ENCODE results near the gene ACTR2.

ACTR2 gene

DNA sequence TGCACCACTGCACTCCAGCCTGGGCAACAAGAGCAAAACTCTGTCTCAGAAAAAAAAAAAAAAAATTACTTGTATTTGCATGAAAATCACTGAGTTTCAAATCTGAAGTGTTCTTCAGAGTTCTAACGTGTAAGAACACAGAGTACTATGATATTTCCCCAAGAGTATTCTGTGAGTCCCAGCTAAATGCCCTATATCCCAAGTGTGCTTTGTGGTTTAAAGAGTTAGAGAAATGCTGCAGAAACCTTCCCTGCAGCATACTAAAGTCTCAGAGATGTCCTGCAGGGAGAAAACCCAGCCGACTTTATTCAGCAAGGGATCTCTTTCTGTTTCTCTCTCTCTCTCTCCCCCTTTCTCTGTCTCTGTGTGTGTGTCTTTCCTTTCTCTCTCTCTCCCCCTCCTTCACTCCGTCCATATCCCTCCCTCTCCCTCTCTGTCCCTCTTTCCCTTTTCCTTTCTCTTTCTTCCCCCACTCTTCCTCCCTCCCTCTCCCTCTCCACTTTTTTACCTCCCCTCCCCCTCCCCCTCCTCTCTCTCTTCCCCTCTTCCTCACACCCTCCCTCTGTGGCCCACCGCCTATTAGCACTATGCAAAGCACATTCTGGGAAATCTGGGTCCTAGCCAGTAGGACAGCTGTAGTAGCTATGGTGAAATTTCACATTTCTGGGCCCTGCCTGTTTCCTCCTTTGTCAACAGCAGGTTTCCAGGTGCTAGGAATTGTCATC, 54.2 kb downstream of the ACTR2 start:
- DNase-seq (ENCODE audit: low spot score): no peak

DNA sequence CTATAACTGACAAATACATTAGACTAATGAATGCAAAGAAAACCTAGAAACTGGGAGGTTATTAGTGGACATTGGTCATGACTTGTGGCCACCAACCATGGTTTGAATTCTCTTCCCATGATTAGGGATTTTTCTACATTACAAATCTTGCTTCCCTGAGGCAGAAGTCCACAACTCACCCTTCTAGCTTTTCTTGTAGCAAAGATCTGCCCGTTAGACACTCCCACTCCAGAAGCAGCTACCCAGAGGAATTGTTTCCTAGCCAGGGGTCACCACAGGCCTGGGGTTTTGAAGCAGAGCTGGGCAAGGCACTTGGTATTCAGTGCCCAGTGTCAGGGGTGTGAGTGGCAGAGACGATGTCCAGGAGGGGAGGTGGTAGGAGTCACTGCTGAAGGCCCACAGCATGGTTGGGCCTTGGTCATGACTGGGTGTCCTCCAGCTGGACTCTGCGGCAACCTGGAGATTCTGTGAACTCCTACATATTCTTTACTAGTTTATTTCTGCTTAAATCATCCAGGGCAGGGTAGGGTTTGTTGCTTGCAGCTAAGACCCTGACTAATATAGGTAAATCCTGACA, 54.9 kb downstream of the ACTR2 start:
- no peak for DNase-seq (ENCODE audit: low spot score)

DNA sequence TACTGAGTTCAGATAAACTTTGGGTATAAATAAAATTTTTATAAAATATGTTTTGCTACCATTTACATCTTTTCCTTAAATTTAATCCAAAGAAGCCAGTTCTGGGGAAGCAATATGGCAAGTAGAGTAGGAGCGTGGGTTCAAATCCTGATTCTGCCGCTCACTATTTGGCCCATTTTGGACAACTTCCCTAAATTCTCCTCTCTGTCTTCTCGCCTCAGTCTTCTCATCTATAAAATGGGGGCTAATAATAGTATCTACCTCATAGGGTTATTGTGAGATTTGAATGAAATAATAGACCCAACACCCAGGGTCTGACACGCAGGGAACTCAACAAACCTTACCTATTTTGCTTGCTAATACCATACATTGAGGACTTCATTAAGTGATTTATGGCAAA, 59.7 kb downstream of the ACTR2 start:
- DNase-seq (ENCODE audit: low spot score): no peak

DNA sequence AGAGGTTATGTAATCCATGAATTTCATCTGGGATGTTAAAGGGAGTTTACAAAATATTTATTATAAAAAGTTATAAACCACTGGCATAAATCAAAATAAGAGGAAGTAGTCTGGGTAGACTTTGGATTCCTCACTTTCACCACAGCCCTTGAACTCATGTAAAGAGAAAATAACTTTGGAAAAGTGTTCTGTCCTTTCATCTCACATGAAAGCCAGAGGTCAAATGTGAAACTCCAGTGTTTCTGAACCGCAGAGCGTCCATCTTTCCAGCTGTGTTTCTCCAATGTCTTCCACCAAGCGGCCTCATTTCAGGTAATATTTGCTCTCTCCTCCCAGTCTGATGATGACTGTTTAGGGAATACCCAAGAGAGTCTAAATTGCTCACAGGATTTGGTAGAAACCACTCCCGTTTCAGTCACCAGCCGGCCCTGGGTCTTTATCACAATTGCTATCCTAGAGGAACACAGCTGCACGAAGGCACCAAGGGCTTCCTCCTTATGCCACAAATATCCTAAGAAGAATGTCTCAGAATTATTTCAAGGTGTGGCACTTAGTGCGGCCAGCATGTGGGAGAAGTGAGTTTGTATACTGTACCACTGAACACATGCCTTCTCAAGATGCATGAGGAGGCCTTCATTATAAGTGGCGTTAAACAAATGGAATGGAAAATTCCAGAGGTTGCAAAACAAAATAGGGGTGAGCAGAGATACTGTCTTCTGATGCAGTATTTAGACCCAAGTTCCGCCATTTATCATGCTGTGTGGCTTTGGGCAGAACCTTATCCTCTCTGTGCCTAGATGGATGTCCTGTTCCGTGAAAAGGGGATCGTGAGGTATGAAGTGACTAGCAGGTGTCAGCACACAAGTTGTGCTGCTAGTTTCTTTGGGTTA, 63.8 kb downstream of the ACTR2 start:
- DNase-seq (ENCODE audit: low spot score): no peak

DNA sequence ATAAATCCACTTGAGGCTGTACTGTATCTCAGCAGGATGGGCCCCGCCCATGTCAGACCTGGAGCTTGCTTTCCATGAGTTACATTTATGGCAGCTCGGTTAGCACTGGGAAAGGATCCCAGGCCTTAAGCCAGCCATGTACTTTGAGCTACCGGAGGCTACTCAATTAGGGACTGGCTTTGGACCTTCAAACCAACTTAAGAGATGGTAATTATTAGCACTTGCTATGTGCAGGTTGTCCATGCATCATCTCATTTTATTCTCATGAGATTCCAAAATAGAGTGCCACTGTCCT, 64.4 kb downstream of the ACTR2 start:
- DNase-seq (ENCODE audit: low spot score): no peak

DNA sequence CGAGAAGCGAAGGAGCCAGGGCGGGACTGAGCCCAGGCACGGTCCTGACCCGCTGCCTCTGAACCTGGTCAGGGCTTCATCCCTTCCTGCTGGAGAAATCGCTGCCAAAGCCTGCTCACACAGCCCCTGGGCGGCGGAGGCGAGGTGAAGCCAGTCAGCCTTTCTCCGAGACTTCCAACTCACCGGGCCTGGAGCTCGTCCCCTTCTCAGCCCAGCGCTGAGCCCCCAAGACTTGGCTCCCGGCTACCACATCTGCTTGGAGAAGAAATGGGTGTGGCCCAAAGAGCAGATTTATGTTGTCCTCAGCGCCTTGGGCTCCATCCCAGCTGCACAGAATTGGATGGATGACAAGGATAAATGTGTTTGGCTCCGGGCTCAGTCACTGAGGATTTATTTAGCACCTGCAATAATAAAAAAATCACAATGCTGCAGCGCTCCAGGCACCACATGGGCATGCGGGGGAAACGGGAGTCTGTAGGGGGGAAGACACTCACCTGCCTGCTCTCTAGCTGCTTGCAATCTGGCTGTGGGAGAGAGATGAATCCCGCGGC, 64.9 kb downstream of the ACTR2 start:
- no peak for DNase-seq (ENCODE audit: low spot score)

- DNase-seq (ENCODE audit: low spot score): no peak
Observed at GRCh38 chr2:65293376-65293775, 65.7 kb downstream of the ACTR2 start.

GRCh38 chr2:65294136-65294535, 66.5 kb downstream of the ACTR2 start:
- DNase-seq (ENCODE audit: low spot score): no peak

DNA sequence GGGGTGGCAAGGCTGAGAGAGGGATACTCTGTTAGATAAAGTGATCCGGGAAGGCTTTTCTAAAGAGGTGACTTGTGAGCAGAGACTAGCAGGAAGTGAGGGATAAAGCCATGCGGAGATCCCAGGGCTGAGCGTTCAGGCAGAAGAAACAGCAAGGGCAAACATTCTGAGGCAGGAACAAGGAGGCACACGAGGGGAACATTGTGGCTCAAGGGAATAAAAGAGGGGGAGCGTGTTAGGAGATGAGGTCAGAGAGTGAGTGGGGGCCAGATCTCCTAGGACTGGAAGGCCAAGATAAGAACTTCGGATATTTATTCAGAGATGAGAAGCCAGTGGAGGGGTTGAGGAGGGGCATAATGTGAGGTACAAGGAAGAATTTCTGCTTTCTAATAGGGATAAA, 67.1 kb downstream of the ACTR2 start:
- no peak for DNase-seq (ENCODE audit: low spot score)

- DNase-seq (ENCODE audit: low spot score): peak; percentile 25
Observed at GRCh38 chr2:65296971-65297370, 69.3 kb downstream of the ACTR2 start.

DNA sequence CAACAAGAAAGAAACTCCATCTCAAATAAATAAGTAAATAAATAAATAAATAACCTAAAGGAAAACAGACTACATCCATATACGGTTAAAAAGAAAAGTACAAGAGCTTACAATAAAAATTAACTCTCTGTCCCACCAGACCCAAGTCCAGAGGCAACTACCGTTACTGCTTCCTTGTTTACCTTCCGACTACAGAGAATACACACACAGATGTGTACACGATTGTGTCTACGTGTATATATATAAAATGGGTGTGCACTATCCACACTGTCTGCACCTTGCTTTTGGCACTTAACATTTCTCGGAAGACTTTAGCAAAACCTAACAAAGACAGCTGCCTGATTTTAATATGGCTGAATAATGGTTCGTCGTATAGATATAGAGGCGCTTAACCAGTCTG, 69.9 kb downstream of the ACTR2 start:
- no peak for DNase-seq (ENCODE audit: low spot score)

GRCh38 chr2:65298089-65298488, 70.5 kb downstream of the ACTR2 start:
- no peak for DNase-seq (ENCODE audit: low spot score)

DNA sequence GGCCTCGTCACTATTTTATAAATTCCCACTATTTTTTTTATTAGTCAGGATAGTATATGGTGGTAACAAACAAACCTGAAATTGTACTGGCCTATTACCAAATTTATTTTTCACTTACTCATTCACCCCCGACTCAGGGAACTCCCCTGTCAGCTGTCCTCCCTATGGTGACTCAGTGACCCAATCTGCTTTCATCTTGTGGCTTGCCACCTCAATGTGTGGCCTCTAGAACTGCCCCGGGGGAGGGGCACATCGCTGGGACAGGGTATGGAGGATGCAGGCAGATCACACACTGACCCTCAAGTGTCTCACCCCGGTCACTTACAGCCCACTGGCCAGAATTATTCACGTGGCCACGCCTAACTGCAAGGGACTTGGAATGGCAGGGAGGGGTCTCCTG, 71.6 kb downstream of the ACTR2 start:
- DNase-seq (ENCODE audit: low spot score): no peak

- DNase-seq (ENCODE audit: low spot score): no peak
Observed at GRCh38 chr2:65300134-65300760, 72.6 kb downstream of the ACTR2 start.

DNA sequence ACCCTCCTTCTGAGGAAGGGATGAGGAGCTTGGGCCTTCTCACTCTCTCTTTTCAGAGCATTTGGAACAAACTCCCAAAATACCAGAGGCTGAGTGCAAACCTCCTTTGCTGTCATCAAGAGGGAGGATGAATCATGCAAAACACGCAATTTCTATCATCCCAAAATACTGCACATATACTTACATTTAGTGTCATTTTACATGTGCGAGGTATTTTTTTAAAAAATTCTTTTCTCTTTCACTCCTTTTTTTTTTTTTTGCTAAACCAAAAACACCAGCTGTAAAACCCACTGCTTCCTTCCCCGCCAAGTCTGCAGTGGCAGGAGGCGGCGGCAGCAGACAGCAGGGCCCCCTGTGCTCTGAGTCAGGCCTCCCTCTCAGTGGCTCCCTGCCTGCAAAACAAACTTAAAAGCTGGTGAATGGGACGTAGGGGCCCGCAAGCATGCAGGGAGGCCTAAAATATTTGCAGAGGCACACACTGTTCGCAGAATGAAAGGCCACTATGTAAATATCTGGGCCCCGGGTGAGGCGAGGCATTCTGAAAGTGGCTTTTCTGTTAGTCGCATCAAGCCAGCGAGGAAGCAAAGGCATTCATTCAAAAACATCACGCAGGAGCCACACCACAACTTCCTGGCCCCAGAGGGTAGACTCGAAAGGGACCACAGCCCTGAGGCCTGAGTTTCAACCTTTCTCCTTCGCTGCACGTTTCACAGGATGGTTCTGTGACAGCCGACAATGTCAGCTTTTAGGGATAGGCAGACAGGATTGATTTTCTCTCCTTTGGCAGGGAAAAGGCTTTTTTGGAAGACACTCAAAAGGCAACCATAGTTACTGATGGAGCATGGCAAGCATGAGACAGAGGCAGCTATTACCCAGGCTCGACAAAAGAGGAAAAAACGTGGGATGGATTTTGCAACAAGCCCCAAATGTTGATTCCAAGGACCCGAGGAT, 73.4 kb downstream of the ACTR2 start:
- peak; percentile 83 for DNase-seq (ENCODE audit: low spot score)

DNA sequence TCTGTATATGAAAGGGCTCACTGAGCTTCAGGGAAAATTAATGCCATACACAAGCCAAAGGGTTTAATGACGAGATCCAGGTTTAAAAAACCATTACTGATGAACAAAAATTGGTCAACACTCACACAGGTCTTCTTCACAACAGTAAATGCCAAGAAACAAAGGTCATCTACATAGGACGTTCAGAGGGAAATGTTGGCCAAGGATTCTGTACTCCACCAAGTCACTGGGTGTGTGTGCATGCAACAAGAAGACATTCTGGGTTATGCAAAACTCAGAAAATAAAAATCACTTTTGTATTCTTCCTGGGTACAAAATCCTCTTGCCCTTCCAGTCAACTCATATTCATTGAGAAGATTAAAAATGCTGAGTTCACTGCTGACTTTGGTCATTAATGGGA, 78.3 kb downstream of the ACTR2 start:
- no peak for DNase-seq (ENCODE audit: low spot score)

DNA sequence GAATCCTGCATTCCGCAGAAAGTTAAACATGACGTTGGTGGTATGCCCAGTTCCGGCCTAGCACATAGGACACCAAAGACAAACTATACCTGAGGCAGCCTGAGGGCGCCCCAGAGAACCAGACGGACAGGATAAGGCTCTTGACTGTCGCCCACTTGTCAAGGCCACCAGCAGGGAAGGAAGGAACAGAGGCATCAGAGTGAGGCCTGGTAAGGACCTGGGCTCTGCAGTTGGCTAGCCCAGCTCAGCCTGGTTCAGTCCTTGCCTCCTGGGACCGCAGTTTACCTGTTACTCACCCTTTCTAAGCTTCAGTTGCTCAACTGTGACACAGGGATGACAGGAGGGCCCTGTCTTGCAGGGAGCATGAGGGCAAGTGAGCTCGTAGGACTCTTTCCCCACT, 82.1 kb downstream of the ACTR2 start:
- DNase-seq (ENCODE audit: low spot score): no peak

DNA sequence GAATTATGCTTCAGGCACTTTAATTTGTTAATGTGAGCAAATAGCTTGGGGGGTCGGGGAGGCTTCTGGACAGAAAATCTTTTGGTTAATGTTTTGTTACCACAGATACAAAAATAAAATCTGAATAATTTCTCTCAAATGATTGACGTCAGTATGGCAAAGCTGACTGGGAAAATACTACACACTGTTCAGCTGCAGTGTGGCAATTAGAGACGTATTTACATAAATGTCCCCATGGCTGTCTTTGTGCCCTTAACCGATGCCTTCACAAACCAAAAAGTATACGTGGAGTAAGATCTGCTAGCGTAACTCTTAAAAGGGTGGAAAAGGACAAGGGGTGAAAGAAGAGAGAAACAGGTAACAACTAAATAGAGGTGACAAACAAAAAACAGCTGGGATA, 83.4 kb downstream of the ACTR2 start:
- DNase-seq (ENCODE audit: low spot score): peak; percentile 34

DNA sequence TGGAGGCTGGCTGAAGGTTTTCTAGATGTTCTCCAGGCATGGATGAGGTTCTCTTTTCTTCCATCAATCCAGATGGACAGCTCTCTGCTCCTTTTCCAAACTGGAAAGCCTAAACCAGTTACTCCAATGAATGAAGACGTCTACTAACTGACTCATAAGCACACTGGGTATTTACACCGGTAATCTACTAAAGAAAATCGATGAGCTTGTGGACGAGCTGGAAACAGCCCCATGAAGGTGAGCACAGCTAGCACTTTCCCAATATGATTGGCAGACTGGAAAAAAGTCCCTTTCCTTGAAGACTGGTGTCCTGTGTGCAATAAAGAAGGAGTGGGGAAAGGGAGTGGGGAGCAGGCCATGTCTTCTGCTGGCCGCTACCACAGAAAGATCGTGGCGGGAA, 84.0 kb downstream of the ACTR2 start:
- DNase-seq (ENCODE audit: low spot score): no peak

DNA sequence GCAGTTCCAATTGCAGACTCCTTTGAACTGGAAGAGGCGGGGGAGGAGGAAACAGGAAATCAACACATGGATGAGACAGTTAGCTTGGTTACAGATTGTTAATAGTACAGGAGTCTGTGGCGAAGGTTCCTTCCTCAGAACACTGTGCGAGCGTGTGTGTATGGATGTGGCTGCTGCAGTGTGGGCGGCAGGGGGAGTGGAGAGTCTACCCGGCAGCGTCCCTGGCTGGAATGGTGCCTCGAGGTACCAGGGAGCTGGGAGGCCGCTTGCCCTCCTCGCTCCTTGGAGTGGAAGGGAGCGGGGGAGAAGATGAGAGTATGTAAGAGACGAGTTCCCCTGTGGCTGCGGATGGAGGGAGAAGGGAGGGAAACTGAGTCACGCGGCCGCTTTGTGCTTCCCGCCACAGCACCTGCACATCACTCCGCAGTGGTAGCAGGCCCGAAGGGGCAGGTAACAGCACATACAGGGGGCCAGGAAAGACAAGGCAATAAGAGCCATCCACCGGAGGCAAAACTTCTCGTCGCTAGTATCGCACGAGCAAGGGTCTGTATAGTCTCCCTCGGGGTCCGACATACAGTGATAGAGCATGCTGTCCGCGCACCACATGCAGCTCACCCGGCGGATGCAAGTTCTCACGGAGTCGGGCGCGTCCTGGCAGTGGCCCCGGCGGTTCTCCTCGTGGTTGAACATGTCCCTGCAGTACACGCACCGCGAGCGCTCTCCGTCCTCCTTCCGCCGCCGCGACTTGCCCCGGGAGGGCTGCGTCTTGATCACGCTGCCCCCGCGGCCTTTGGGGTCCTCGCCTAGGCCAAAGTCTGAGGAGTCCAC, 85.7 kb downstream of the ACTR2 start:
- DNase-seq (ENCODE audit: low spot score): no peak

- no peak for DNase-seq (ENCODE audit: low spot score)
Observed at GRCh38 chr2:65313954-65314256, 86.3 kb downstream of the ACTR2 start.

All from NAMALWA (cell line).